GM19043 (cell line): ENCODE data around the gene UXS1.

ENCODE experiments used
- ATAC-seq: cut with Tn5 transposase; IDR thresholded peaks from one replicate; pipeline ENCODE4 v1.9.1; 2021; ENCODE audit warnings: low read depth; ENCODE audit not compliant: unreplicated experiment

The UXS1 gene

GRCh38 chr2:106113361-106113966 lies 80.6 kb downstream of the UXS1 start:
- ATAC-seq = no peak

GRCh38 chr2:106111882-106112571 lies 82.1 kb downstream of the UXS1 start:
- no peak for ATAC-seq

DNA sequence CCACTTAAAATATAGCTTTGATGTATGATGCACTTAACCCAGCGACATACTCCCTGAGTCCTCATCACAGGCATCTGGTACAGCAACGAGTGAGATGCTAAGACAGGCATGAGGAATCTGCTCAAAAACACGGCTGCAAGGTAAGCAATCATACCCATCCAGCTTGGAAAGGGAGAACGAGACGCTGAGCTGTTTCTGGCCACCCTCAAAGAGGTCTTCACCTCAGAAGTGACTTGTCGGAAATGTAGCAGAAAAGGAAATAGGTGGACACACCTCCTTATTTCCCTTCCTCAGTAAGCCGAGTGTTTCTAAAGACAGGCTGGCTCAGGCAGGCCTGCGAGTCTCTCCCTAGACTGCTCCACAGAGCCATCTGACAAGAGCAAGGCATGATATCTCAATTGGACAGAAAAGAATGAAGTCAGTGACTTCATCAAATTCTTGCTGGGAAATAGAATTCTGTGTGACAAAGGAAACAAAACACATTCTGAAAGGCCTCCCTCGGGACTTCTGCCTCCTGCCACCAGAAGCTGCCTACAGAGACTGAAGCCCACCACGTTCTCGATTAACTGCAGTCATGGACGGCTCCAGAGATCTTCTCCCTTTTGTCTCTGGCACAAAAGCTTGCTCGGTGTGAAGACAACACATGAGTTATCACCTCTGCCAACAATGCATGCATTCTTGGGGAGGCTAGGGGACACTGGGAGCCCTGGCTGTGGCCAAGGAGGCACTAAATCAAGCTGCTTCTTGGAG lies 84.3 kb downstream of the UXS1 start:
- ATAC-seq = no peak

DNA sequence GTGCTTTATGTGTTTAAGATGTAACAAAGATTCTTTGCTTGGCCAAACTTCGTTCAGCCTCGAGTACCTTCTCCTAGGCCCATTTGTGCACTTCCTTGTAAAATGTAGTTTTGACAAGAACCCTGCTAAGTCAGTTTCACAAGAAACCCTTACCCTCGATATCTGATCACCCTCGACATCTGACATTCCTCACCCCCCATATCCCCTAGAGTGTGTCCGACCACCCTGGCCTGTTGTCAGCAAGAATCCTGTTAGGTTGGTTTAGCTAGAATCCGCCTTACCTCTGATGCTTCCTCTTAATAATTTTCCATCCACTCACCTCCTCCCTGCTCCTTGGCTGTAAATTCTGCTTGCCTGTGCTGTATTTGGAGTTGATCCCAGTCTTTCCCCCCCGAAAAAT lies 85.3 kb downstream of the UXS1 start:
- no peak for ATAC-seq

- no peak for ATAC-seq
Observed at GRCh38 chr2:106108351-106108750, 85.8 kb downstream of the UXS1 start.

DNA sequence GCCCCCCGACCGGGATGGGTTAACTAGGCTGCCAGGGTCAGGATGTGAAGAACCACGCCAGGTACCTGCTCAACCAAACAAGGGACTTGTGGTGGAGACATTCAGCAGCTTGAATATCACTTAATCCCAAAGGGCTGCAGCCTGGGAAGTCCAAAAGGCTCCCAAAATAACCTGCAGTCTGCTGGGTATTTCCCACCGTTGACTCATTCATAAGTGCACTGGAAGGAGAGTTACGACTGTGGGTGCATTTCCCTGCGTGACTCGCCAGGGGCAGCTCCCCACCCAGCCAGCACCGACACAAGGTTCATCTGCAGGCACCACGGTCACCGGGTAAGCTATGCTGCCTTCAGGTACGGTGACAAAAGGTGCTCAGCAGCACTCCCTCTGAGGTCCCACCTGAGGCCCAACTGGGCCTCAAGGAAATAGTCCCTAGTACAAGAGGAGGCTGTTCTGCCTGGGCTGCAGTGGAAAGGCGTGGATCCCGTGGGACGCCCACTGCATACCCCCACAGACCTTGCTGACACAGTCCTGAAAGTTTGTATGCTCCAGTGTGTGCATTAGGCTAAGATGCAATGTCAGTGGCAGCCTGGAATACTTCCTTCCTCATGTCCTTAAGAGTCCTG lies 86.5 kb downstream of the UXS1 start:
- ATAC-seq = peak; percentile 55

DNA sequence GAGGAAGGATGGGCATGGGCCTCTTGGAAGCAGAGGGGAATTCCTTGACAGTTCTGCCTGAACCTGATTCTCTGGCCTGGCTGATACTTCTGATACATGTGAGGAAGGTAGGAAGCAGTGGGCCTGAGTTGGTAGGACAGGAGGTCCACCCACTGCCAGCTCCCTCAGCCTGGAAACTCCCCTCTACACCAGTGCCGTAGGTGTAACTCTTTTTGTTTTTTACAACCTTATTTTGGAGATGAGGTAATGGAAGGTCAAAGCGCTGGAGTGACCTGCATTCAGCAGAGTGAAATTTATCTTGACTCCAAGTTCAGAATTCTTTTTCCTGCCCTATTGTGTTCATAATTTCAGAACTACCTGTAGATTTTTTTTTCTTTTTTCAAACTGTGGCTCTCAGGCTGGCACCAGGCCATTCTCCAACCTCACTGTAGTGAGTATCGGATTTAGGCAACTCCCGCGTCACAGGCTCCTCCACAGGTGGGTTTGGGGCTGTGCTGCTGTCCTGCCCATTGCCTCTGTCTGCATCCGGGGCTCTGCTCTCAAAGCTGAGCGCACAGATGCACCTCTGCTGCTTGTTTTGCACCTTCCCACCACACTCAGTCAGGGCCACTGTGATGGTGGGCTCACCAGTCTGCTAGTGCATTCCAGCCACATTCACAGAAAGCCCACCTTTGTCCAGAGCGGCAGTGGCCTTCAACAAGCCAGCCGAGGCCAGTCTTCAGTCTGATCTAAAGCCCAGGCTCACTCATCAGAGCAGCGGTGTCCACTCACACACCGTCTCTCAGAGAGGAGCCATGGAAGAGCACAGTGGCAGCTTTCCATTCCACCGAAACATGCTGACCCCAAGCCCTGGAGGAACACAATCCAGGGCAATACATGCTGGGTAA lies 87.2 kb downstream of the UXS1 start:
- ATAC-seq = peak; percentile 6

GRCh38 chr2:106105151-106105922 lies 88.8 kb downstream of the UXS1 start:
- ATAC-seq = no peak

- ATAC-seq = no peak
Observed at GRCh38 chr2:106104332-106105062, 89.6 kb downstream of the UXS1 start.

- no peak for ATAC-seq
Observed at GRCh38 chr2:106099691-106100090, 94.4 kb downstream of the UXS1 start.

- ATAC-seq = no peak
Observed at GRCh38 chr2:106098664-106099063, 95.4 kb downstream of the UXS1 start.

DNA sequence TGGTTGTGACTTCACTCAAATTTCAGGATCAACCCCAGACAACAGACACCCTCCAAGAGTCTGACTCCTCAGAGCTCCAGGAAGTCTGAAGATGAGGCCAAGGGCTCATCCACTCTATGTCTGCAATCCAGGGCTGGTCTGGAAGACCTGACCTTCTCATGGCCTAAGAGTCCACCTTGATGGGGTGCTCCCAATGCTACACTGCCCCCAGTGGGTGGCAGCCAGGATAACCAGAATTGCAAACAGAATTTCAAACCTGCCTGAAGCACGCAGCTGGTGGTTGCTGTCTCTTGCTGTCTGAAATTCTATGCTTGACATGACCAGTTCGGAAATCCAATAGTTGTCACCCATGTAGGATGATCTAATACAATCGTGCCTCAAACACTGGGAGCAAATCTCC lies 96.0 kb downstream of the UXS1 start:
- no peak for ATAC-seq

GRCh38 chr2:106097038-106098000 lies 96.8 kb downstream of the UXS1 start:
- ATAC-seq = no peak

GRCh38 chr2:106096299-106097037 lies 97.6 kb downstream of the UXS1 start:
- ATAC-seq = no peak

DNA sequence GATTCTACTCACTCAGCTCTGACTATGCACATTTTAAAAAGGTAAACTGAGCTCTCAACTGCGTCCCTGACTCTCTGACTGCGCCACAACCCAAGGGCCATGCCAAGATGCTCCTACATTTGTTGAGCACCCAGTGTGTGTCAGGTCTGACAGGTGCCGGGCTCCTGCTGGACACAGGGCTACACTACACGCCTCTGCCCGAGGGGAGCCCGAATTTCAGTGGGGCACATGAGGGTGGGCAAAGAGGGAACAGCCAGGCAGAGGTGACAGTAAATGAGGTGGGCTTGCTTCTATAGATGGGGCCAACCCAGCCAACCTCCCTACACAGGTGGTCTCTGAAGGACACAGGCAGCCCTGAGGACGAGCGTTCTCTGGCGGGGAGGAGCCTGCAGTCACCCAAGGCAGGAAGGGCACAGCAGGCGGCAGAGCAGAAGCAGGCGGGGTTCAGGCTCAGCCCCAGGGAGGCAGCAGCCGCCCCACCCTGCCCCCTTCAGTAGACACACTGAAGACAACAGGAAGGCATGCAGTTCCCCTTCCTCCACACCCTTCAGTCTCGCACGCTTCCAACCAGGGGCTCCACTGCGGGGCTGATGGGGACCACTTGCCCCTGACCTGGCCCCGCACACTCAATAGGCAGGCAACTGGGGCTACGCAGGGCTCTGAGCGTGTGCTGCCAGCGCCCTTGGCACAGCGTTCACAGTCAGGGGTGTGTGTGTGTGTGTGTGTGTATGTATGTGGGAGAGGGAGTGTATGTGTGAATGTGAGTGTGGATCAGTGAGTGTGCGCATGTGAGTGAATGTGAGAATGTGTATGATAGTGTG lies 98.4 kb downstream of the UXS1 start:
- ATAC-seq = no peak

- ATAC-seq = no peak
Observed at GRCh38 chr2:106094131-106094841, 99.8 kb downstream of the UXS1 start.
